OCI-LY1 (cell line): ENCODE measurements around the gene DOCK7.

Experiments
- H2AFZ ChIP-seq: fragments of 200-600 bp; sonication (generic), shearing (Covaris generic); 2 replicates; pipeline ENCODE4 v1.6.0; 2014; ENCODE audit warnings: antibody characterized with exemption, mild to moderate bottlenecking, low read length
- H3F3A ChIP-seq: fragments of 200-600 bp; sonication (generic), shearing (Covaris generic); 2 replicates; pipeline ENCODE4 v1.6.0; 2014; ENCODE audit warnings: mild to moderate bottlenecking, antibody characterized with exemption, low read length, moderate library complexity; ENCODE audit not compliant: insufficient read depth
- H3K27ac ChIP-seq: fragments of 200-600 bp; sonication (generic); 2 replicates; pipeline ENCODE4 v1.5.1; 2014; ENCODE audit warnings: low read length, mixed run types, mild to moderate bottlenecking, low read depth; ENCODE audit not compliant: poor library complexity, severe bottlenecking
- H3K27me3 ChIP-seq: fragments of 200-600 bp; sonication (generic); 2 replicates; pipeline ENCODE4 v1.6.0; 2014; ENCODE audit warnings: antibody characterized with exemption, mild to moderate bottlenecking, low read length, moderate library complexity; ENCODE audit not compliant: insufficient read depth
- H3K36me3 ChIP-seq: fragments of 200-600 bp; sonication (generic); 2 replicates; pipeline ENCODE4 v1.6.1; 2014; ENCODE audit warnings: mild to moderate bottlenecking, antibody characterized with exemption, low read length, moderate library complexity, mixed read lengths; ENCODE audit not compliant: insufficient read depth
- H3K4me1 ChIP-seq: fragments of 200-600 bp; sonication (generic); 2 replicates; pipeline ENCODE4 v1.5.1; 2014; ENCODE audit warnings: mild to moderate bottlenecking, low read length, moderate library complexity; ENCODE audit not compliant: insufficient read depth, severe bottlenecking
- H3K4me2 ChIP-seq: fragments of 200-600 bp; sonication (generic), shearing (Covaris generic); 2 replicates; pipeline ENCODE4 v1.6.1; 2014; ENCODE audit warnings: low read length
- H3K4me3 ChIP-seq: fragments of 200-600 bp; sonication (generic); 2 replicates; pipeline ENCODE4 v1.5.1; 2014; ENCODE audit warnings: low read length, low read depth, mild to moderate bottlenecking, mixed read lengths; ENCODE audit not compliant: poor library complexity, severe bottlenecking
- H3K79me2 ChIP-seq: fragments of 200-600 bp; shearing (Covaris generic); 2 replicates; pipeline ENCODE4 v1.6.1; 2016; ENCODE audit warnings: mixed run types, low read length, mixed read lengths; ENCODE audit not compliant: insufficient read depth
- H3K9ac ChIP-seq: fragments of 200-600 bp; sonication (generic), shearing (Covaris generic); 2 replicates; pipeline ENCODE4 v1.6.1; 2014; ENCODE audit warnings: mild to moderate bottlenecking, low read length, mixed read lengths
- H3K9me2 ChIP-seq: fragments of 200-600 bp; sonication (generic), shearing (Covaris generic); 2 replicates; pipeline ENCODE4 v1.6.1; 2014; ENCODE audit warnings: low read depth, mild to moderate bottlenecking, low read length, mixed read lengths
- H3K9me3 ChIP-seq: fragments of 200-600 bp; shearing (Covaris generic); 2 replicates; pipeline ENCODE4 v1.6.1; 2014; ENCODE audit warnings: low read length, mixed read lengths
- H4K20me1 ChIP-seq: fragments of 200-600 bp; sonication (generic), shearing (Covaris generic); 2 replicates; pipeline ENCODE4 v1.6.0; 2016; ENCODE audit warnings: mild to moderate bottlenecking, low read length; ENCODE audit not compliant: insufficient read depth
- EZH2 ChIP-seq: fragments of 200-600 bp; sonication (generic), shearing (Covaris generic); IDR thresholded peaks from 2 replicates; pipeline ENCODE4 v1.8.0; 2017; ENCODE audit warnings: borderline replicate concordance, mixed run types, mild to moderate bottlenecking, antibody characterized with exemption, low read length, moderate library complexity, mixed read lengths
- TF ChIP-seq, protein P1 (sequence below): fragments of 200-600 bp; sonication (generic), shearing (Covaris generic); IDR thresholded peaks from 2 replicates; pipeline ENCODE4 v1.5.1; 2017; ENCODE audit warnings: mild to moderate bottlenecking, antibody characterized with exemption, low read length, moderate library complexity, mixed read lengths

The DOCK7 gene

GRCh38 chr1:62516600-62516999 lies 171.6 kb downstream of the DOCK7 start:
- no peak for TF ChIP-seq EZH2
- TF ChIP-seq, protein P1, sequence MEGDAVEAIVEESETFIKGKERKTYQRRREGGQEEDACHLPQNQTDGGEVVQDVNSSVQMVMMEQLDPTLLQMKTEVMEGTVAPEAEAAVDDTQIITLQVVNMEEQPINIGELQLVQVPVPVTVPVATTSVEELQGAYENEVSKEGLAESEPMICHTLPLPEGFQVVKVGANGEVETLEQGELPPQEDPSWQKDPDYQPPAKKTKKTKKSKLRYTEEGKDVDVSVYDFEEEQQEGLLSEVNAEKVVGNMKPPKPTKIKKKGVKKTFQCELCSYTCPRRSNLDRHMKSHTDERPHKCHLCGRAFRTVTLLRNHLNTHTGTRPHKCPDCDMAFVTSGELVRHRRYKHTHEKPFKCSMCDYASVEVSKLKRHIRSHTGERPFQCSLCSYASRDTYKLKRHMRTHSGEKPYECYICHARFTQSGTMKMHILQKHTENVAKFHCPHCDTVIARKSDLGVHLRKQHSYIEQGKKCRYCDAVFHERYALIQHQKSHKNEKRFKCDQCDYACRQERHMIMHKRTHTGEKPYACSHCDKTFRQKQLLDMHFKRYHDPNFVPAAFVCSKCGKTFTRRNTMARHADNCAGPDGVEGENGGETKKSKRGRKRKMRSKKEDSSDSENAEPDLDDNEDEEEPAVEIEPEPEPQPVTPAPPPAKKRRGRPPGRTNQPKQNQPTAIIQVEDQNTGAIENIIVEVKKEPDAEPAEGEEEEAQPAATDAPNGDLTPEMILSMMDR, result no peak
- Histone ChIP-seq H2AFZ (no peak overlapping the region), H3K27ac (no peak overlapping the region), H3K9ac (no peak overlapping the region), H3K27me3 (no peaks in the 10 kb centered on the region), H3K9me3 (no peaks in the 10 kb centered on the region), H3K4me2 (no peak overlapping the region), H3K36me3 (no peaks in the 10 kb centered on the region), H4K20me1 (no peaks in the 10 kb centered on the region), H3K4me3 (no peak overlapping the region), H3K4me1 (no peaks in the 10 kb centered on the region), H3K9me2 (no peaks in the 10 kb centered on the region), H3F3A (no peaks in the 10 kb centered on the region), H3K79me2 (no peaks in the 10 kb centered on the region)

GRCh38 chr1:62514746-62515423 lies 173.3 kb downstream of the DOCK7 start:
- no peak overlapping the region for H3K27ac ChIP-seq
- H4K20me1 ChIP-seq, result no peaks in the 10 kb centered on the region
- no peaks in the 10 kb centered on the region for H3K36me3 ChIP-seq
- H3K4me1 ChIP-seq, result no peaks in the 10 kb centered on the region
- H3K4me3 ChIP-seq, result no peak overlapping the region
- H3K9me3 ChIP-seq, result no peaks in the 10 kb centered on the region
- H2AFZ ChIP-seq, result no peak overlapping the region
- H3K4me2 ChIP-seq, result no peak overlapping the region
- no peak for TF ChIP-seq EZH2
- TF ChIP-seq, protein P1, result no peak
- no peaks in the 10 kb centered on the region for H3K9me2 ChIP-seq
- H3K9ac ChIP-seq, result no peak overlapping the region
- no peaks in the 10 kb centered on the region for H3F3A ChIP-seq
- H3K79me2 ChIP-seq, result no peaks in the 10 kb centered on the region
- no peaks in the 10 kb centered on the region for H3K27me3 ChIP-seq

DNA sequence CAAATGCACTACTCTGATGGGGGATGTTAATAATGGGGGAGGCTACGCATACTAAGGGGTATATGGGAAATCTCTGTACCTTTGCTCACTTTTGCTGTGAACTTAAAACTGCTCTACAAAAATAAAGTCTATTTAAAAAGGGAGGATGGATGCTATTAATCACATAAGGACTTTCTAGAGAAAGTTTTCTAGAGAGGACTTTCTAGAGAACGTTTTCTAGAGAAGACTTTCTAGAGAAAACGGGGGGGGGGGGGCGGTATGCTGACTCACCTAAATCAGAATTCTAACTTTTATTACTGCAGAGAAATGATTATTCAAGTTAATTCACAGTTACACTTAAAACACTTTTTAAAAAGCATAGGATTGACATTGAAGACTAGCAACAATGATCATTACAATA lies 175.2 kb downstream of the DOCK7 start:
- Histone ChIP-seq H3K4me2 (no peak overlapping the region), H3F3A (no peaks in the 10 kb centered on the region), H3K4me3 (no peak overlapping the region), H3K9ac (no peak overlapping the region), H4K20me1 (no peaks in the 10 kb centered on the region), H3K9me3 (no peaks in the 10 kb centered on the region), H3K79me2 (no peaks in the 10 kb centered on the region), H3K9me2 (no peaks in the 10 kb centered on the region), H3K4me1 (no peaks in the 10 kb centered on the region), H3K27ac (no peak overlapping the region), H2AFZ (no peak overlapping the region), H3K27me3 (no peaks in the 10 kb centered on the region), H3K36me3 (no peaks in the 10 kb centered on the region)
- TF ChIP-seq, protein P1, result no peak
- TF ChIP-seq EZH2, result no peak
